ENCODE results near the gene YWHAH.

Gene YWHAH

DNA sequence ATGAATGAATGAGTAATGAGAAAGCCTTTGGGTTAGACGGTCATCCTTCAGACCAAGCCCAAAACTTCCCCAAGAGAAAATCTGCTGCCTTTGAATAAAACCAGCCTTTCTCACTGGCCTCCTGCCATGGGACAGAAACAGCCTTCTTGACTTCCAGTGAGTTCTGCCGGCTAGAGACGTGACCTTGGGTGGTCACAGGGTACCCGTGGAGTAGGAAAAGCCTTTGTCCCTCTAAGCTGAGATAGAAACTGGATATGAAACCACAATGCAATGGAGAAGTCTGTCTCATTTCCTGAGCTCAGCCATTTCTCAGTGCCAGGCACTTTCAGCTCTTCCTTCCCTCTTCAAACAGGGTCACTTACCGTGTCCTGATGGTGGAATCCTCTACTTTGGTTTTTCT, 21.2 kb upstream of the YWHAH start:
- DNase-seq (ENCODE audit: low read depth in 2 of 2) = no peak

DNA sequence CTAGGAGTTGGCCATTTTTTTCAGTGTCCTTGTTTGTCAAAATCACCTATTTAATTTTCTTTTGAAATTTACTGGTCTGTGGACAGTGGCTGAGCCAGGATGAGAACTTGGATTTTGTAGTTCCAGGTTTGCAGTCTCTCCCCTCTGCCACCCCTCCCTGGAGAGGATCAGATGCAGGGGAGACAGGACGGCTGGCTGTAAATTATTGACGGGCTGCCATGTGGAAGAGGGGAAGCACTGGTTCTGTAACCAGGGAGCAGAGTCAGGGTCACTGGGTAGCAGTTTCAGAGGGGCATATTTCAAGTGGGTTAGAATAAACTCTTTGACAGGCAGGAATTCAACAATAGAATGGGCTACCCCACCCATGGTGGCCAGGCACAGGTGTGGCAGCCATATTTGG, 20.6 kb upstream of the YWHAH start:
- DNase-seq (ENCODE audit: low read depth in 2 of 2) = no peak

DNA sequence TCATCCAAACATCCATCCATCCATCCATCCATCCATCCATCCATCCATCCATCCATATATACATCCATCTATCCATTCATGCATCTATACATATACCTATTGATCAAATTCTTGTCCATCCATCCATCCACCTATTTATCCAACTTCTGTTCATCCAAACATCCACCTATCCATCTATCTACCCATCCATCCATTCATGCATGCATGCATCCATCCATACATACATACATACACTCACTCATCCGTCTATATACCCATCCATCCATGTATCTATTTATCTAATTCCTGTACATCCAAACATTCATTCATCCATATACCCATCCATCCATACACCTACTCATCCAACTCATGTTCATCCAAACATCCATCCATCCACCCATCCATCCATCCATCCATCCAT, 19.3 kb upstream of the YWHAH start:
- no peak for DNase-seq (ENCODE audit: low read depth in 2 of 2)

DNA sequence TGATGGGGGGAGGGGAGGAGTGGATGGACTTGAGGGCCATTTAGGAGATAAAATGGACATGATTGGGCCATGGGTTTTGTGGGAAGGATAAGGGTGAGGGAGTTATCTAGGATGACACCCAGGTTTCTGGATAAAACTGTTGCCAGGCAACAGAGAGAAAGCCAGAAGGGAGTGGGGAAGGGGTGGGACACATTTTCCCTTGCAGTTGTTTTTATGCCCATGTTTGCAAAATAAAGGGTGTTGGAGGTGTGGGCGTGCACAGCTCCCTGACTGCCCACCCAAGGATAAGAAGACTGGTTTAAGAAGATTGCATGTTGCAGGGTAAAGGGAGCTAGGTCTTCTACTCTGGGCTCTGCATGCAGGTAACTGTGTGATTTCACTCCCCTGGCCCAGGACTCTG, 18.3 kb upstream of the YWHAH start:
- no peak for DNase-seq (ENCODE audit: low read depth in 2 of 2)

DNA sequence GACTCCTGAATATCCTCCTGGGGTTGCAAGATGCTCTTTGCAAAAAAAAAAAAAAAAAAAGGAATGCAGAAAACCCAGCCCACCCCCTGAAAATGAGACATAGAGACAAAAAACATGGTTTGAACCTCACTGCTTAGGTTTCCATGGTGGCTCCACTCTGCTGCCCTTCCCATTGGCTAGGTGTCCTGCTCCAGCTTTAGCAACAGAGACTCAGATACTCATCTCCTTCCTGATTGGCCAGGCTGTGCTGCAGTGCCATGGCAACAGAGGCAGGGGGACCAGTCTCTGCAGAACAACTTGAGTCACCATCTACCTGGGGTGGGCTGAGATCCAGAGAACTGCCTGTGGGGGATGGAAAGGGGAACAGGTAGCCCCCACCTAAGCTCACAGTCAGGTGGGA, 17.4 kb upstream of the YWHAH start:
- no peak for DNase-seq (ENCODE audit: low read depth in 2 of 2)

DNA sequence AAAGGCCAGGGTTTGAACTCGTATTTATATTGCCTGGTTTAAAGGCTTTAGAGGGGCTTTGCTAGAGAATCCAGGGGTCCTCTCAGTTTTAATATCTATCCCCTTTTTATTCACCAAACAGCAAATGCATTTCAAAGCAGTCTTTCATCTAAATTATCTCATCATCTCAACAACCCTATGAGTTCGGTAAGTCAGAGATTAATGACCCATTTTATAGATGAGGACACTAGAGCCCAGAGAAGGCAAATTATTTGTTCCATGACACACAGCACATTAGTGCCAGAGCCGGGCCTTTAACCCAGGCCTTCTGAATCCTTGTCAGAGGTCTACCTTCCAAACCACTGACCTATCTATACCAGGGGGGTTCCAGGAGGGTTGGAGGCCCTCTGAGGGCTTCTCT, 16.8 kb upstream of the YWHAH start:
- no peak for DNase-seq (ENCODE audit: low read depth in 2 of 2)

DNA sequence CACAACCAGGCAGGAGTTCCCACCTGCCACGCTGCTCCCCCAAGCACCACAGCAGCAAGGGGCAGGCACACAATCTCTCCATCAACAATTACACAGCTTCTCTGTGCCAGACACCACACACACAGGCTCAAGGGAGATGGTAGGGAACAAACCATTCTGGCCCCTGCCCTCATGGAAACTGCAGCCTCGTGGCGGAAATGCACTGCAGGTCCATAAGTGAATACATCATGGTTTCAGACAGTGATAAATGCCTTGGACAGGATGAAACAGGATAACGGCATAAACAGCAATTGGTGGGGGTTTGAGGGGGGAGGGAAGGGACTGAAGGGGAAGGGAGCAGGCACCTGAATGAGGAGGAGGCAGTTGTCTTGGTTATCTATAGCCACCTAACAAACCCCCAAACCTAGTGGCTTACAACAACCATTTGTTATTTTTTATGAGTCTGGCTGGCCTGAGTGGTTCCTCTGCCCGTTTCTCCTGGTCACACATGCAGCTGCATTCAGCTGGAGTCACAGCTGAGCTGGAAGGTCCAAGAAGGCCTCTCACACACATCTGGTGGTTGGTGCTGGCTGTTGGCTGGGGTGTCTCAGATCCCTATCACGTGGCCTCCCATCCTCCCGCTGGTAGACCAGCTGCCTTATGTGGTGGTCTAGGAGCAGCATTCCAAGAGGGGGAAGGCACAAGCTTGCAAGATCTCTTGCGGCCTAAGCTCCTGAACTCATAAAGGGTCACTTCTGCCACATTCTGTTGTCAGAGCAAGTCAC, 15.0 kb upstream of the YWHAH start:
- DNase-seq (ENCODE audit: low read depth in 2 of 2) = no peak

DNA sequence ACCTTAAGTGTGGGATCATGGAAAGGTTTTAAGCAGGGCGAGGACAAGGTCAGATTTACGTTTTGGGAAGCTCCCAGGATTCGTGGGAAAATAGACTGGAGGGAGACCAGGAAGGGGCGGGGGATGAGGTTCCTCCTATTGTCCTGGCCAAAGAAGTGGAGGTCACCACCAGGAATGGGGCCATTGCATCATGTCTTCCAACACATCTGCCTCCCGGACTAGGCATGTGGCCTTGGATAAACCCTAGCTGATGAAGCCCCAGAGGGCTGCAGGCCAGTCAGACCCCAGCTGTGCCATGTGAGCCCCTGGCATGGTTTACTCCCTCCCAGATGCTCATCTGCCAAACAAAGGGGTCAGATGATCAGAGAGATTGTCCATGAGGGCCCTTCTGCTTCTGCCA, 11.5 kb upstream of the YWHAH start:
- DNase-seq (ENCODE audit: low read depth in 2 of 2) = no peak

DNA sequence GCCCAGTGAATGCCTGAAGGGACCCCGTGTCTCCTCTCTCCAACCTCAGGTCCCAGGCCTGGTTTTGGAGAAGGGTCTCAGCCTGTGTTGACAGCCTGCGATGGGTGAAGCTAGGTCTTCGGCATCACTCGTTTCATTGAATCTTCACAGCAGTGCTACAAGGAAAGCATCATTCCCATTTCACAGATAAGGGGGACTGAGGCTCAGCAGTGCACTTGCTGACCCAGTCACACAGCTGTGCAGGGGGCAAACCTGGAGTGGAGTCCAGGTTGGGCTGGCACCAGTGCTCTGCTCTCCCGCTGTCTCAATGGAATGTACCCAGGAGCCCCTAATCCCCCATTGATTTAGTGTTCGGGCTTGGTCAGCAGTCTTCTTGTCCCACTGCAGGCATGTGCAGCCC, 10.9 kb upstream of the YWHAH start:
- no peak for DNase-seq (ENCODE audit: low read depth in 2 of 2)

DNA sequence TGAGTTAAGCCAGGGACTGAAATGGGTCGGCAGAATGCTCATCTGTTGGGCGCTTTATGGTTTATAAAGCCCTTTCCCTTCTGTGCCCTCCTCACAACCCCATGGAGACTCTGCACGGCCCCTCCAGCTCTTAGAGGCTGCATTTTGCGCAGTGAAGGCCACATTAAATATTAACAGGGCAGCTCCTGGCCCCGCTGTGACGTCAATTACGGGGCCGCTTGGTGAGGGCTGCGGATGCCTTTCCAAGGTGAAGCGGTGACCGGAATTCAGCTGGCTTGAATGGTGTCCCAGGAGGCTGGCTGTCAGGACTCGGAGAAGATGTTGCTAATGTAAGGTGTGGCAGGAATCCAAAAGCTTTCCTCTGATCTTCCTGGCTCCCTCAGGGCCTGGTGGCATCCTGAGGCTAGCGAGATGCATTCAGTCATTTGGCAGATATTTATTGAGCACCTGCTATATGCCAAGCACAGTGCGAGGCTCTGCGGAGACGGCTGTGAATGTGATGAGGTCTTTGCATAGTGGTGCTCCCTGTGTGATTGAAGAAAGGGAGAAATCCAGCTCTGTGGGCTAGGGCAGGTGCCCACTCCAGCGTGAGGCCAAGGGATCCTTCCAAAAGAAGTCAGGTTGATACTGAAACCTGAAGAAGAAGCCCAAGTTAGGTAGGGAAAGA, 10.4 kb upstream of the YWHAH start:
- no peak for DNase-seq (ENCODE audit: low read depth in 2 of 2)

DNA sequence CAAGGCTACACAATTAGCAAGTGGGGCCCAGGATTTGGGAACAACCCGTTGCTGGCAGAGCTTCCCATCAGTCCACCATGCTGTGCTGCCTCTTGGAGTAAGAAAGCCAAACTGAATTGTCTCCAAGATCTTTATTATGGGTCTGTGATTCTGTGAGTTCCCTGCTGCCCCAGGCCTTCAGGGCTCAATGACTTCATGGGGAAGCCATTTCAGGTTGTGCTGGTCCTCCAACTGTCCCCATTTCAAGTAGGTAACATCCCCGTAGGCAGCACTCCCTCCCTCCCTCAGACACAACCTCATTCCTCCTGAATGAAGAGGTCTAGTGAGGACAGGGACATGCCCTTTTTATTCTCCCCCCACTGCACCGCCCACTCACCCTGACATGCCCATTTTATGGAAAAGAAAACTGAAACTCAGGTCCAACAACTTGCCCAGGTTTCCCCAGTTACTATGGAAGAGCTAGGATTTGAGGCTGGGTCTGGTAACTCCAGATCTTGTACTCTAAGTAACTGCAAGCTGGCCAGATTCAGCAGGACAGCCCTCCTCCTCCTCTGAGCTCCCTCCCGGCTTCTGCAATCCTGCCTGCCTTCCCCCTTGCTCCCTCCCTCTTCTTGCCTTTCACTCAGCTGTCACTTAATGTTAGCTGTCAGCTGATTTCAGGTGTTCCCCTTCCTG, 8.2 kb upstream of the YWHAH start:
- no peak for DNase-seq (ENCODE audit: low read depth in 2 of 2)

DNA sequence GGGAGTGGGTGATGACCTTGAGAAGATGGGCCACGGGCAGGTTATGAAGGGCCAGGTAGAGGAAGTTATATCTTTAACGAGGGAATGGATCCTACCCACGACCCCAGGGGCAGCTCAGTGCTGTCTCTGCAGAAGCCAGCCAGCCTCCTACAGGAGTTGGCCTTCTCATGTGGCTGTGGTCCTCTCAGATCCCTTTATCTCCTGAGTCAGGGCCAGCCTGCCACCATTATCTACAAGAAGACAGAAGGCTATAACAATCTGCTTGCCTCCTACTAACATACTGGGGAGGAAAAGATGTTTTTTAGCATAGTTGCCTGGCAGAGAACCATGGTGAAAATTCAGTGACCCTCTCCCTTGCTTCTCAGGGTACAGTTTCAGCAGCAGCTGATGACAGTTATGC, 7.0 kb upstream of the YWHAH start:
- no peak for DNase-seq (ENCODE audit: low read depth in 2 of 2)

DNA sequence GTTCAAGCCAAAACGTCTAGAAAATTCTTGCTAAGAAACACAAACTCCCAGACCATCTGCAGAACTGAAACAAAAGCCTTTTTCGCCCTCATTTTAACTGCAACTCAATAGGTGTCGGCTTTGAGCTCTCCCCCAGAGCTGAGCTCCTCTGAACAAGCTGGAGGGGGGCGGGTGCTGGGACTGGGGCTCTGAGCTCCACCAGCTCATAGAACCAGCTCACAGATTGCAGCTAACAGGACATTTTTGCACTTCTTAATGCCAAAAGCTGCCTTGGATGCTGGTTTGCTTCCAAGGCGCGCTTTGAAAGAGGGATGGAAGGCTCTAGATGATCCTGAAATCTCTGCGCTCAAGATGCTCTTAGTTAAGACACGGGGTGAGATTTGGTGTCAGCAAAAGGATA, 6.0 kb upstream of the YWHAH start:
- no peak for DNase-seq (ENCODE audit: low read depth in 2 of 2)

DNA sequence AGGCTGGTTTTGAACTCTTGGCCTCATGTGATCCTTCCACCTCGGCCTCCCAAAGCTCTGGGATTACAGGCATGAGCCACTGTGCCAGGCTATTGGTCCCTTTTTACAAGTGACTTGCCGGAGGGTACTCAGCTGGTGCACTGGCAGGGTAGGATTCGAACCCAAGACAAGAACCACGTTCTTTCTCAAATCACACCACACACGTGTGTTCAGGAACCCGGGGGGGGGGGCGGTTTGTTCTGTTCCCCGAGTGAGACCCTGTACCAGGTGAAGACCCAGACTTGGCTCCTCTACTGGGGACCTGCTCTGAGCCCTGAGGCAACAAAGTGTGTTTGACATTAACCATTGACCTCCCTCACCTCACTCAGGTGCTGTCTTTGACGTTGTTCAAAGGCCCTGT, 3.8 kb upstream of the YWHAH start:
- no peak for DNase-seq (ENCODE audit: low read depth in 2 of 2)

DNA sequence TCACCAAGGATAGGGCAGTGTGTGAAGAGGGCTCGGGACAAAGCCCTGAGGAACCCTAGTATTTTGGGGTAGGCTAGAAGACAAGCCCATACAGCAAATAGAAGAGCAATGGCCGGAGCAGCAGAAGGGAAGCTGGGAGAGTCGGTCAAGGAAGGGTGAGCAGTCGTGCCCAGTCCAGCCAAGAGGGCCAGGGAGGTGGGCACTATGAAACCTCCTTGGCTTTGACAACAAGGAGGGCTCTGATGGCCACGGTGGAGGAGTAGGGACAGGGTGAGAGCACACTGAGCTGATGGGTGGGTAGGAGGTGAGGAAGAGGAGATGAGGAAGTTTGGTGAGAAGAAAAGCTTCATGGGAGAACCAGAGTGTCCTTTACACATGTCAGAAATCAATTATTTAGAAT, 2.2 kb upstream of the YWHAH start:
- DNase-seq (ENCODE audit: low read depth in 2 of 2) = no peak

DNA sequence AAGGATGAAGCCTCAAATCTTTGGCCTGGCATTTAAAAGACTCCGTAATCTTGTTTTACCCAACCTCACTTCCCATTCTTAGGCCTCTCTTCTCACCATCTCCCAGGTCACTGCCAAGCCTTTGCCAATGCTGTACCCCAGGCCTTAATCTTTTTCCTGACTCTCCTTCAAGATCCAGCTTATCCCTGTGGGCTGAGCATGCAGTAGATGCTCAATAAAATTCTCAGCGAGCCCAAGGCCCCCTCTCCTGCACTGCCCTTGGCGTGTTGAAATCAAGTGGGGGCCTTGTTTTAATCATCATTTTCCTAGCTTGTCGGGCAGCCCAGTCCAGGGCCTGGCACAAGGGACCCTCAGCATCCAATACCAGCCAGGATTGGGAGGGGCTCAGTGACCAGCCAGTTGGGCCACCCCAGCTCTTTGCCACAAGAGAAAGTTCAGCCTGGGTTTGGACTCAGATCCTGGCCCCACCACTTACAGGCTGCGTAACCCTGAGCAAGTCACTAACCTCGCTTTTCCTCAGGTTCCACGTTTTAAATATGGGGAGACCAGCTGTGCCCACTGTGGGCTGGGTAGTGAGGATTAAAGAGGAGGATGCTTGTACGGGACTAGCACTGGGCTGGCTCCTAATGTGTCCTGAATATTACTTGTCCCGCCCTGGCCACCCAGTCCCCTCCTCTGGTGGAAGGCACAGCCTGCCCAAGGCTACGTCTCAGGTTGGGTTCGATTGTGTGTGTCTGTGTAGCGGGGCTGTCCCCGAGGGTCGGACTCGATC, 943 bp upstream of the YWHAH start:
- DNase-seq (ENCODE audit: low read depth in 2 of 2) = no peak

DNA sequence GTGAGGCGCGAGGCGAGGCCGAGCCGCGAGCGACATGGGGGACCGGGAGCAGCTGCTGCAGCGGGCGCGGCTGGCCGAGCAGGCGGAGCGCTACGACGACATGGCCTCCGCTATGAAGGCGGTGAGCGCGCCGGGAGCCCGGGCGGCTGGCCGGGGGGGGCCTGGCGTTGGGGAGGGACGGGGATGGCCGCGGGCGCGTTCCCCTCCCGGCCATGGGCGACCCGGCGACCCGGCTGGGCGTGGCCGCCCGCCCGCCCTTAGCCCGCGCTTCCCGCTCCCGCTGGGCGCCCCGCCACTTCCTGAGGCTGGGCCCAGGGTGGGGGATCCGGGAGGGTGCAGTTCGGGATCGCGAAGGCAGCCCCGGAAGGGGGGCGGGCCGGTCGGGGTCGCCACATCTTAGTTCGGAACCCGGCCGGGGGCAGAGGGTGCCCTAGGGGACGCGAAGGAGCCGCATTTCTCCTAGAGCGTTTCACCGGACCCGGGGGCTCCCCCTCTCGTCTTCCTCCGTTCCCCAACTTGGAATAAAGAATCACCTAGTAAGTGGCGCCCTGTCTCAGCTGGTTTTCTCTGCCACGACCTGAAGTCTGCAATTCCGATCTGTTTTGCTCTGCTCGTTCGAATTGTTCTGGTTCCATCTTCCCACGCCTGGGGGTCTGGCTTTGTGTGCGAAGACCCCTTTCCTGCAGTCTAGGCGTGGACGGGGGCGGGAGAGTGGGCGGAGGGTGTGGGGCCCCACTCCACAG, 536 bp downstream of the YWHAH start:
- DNase-seq (ENCODE audit: low read depth in 2 of 2) = no peak

DNA sequence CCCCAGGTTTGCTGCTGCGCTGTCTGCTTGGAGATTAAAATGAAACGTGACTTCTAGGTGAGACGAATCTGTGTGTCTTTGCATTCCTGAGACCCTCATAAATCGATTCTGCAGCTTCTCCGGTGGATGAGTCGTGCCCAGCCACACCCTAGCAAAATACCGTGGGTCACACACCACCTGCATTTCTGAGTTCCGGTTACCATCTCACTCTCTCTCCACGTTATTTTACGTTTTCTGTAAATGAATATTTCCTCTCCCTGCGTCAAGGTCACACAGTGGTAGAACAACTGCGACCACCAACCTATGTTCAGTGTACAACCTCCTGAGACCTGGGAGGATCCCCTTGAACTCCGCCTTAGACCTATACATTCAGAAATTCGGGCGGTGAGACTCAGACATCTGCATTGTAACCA, 1.1 kb downstream of the YWHAH start:
- DNase-seq (ENCODE audit: low read depth in 2 of 2) = no peak

DNA sequence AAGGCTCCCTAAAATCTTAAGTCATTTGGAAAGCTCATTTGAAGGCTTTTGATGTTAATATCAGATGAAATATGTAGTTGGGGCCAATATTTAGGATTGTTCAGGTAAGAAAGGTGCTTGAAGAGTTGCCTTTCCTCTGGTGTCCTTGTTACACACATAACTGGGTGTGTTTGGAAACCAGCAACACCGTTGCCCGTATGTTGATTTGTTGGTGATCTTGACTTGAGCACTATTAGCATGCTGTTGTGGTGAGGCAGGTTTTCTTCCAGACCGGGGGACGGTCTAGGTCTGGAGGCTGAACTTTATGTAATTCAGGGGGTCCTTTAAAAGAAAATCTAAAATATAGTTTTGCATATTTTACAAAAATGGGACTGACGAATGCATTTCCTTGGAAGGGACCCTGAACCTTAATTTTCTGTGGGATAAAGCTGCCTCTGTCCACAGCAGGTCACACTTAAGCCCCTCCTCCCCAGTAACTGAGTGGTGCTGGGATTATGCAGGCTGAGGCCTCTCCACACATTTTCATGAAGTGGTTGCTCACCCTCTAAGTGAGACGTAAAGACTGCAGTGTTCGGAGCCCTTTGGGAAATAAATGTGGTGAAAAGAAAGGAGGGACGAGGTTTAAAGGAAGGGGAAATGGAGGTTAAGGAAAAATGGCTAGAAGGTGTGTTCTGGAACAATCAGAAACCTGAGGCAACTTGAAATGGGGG, 1.8 kb downstream of the YWHAH start:
- DNase-seq (ENCODE audit: low read depth in 2 of 2) = no peak

DNA sequence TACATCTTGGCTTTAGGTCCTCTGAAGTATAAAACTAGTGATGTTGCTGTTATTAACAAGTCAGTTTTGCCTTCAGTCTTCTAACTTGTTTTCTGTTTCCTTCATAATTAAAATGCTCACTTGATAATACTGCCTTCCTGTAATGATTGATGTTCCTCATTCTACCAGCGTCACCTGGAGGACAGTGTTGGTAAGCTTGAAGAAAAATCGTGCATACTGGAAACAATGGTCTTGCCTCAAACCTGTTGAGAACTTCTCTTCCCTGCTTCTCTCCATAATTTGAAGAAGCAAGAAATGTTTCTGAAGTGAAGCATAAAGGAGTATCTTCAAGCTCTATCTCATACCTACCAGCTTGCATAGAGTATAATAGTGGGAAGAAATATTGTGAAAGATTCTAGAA, 3.0 kb downstream of the YWHAH start:
- no peak for DNase-seq (ENCODE audit: low read depth in 2 of 2)

DNA sequence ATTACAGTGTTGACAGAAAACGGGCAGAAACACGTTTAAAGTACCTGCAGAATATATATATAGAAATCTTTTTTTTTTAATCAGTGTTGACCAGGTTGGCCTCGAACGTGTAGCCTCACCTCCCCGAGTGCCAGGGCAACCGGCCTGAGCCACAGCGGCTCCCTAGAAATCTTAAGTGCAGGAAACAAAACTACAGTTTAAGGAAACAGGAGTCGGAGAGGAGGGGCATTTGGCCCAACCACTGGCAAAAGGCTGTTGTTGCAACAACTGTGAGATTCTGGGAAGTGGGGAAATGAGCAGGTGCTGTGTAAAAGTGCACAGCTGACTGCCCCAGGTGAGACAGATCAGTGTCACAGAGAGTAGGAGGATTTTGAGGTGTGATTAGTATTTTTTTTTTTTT, 3.7 kb downstream of the YWHAH start:
- DNase-seq (ENCODE audit: low read depth in 2 of 2) = no peak

Data from stimulated activated CD8-positive, alpha-beta memory T cell treated with anti-CD3 and anti-CD28 coated beads, Interleukin-2, amount 100 ng/mL, for 1 hour (primary cell).